ENCODE data around the gene GNAS-AS1. TPM values are rescaled to one million over a fixed set of nuclear protein-coding genes. Genes with fewer than 3 reads are reported as not detected.

GNAS-AS1 gene
- total and polyA plus RNA-seq, 2 of the 8 experiments (the other 6 are each of a cell fraction or from before 2014, with no cell fraction given) = 4.7 to 13.7 TPM

- Histone ChIP-seq H4K91ac (replicated peaks; ENCODE audit: insufficient read length, low read length) (no peak overlapping the region), H3K9me3 (ENCODE audit: insufficient read depth in 2 of 2, low read depth in 1 of 2, low read length in 1 of 2) (no peaks in the 10 kb centered on the region), H3K27me3 (replicated peaks in 1 of 4; ENCODE audit: control insufficient read depth in 3 of 4, extremely low read depth in 1 of 4, insufficient read depth in 3 of 4, low read length in 3 of 4) (no peaks in the 10 kb centered on the region), H2BK15ac (ENCODE audit: low read length) (no peak overlapping the region), H2BK20ac (ENCODE audit: low read length) (no peak overlapping the region), H3K23ac (ENCODE audit: insufficient read length) (no peak overlapping the region), H3K56ac (replicated peaks; ENCODE audit: insufficient read length, low read depth, low read length) (no peak overlapping the region), H2AFZ (ENCODE audit: low read length) (no peak overlapping the region), H3K23me2 (ENCODE audit: low read depth, low read length) (peaks cover 8% of the 10 kb centered on the region; the same call in 1 of the 2 replicates), H4K20me1 (replicated peaks in 1 of 2; ENCODE audit: control insufficient read depth in 1 of 2, insufficient read depth in 2 of 2, low read length in 2 of 2) (peaks cover 7 to 19% of the 10 kb centered on the region in 2 experiments), H2BK120ac (replicated peaks; ENCODE audit: low read depth, low read length) (no peak overlapping the region), H3K4me3 (ENCODE audit: extremely low read depth in 1 of 4, insufficient read depth in 2 of 4, low read depth in 3 of 4, low read length in 4 of 4) (no peak overlapping the region), H3K4me2 (ENCODE audit: insufficient read depth in 1 of 2, low read depth in 2 of 2, low read length in 2 of 2) (no peak overlapping the region), H3K36me3 (ENCODE audit: control insufficient read depth in 2 of 4, insufficient read depth in 4 of 4, low read length in 3 of 4) (peaks cover 2 to 34% (median 12%) of the 10 kb centered on the region in 4 experiments; a peak in 6 of 8 replicates), H3K27ac (ENCODE audit: low read depth, low read length) (no peak overlapping the region), H3K9ac (replicated peaks in 1 of 4; ENCODE audit: extremely low read depth in 1 of 4, low read depth in 3 of 4, low read length in 3 of 4) (no peak overlapping the region), H2BK12ac (ENCODE audit: low read depth, low read length) (no peak overlapping the region), H3K79me2 (ENCODE audit: control insufficient read depth in 1 of 2, insufficient read depth in 2 of 2, low read length in 2 of 2) (peaks cover 9 to 62% of the 10 kb centered on the region in 2 experiments), H4K5ac (ENCODE audit: insufficient read length, low read depth, low read length) (no peak overlapping the region), H3K4me1 (replicated peaks in 1 of 4; ENCODE audit: control insufficient read depth in 3 of 4, insufficient read depth in 4 of 4, low read length in 3 of 4) (0 out of 7 replicates have a peak, but pooled peaks cover 0 to 2% (median 0%) of the 10 kb centered on the region in 4 experiments), H2BK5ac (ENCODE audit: low read depth, low read length) (no peak overlapping the region), H3K14ac (ENCODE audit: insufficient read length) (no peak overlapping the region), H3K79me1 (ENCODE audit: low read depth, low read length) (peaks cover 6% of the 10 kb centered on the region), H3K18ac (ENCODE audit: extremely low read depth, low read length) (no peak overlapping the region), H3K4ac (replicated peaks; ENCODE audit: insufficient read length, low read depth, low read length) (no peak overlapping the region), H4K8ac (ENCODE audit: extremely low read depth, insufficient read depth, low read length) (no peak overlapping the region), H2AK5ac (ENCODE audit: low read depth, low read length) (no peak overlapping the region)
- no peak for DNase-seq (ENCODE audit: low read depth in 1 of 2, low spot score in 2 of 2)
- ChIA-PET CTCF (ENCODE audit: partially characterized antibody) (interaction anchor here (0.7 to 3.6 kb wide), 2 partner anchors 11 to 1026 kb away, joined by 4 to 18 read pairs; no protein-coding TSS in a partner anchor), POLR2A (ENCODE audit: partially characterized antibody) (interaction anchor here (1.5 to 6.2 kb wide), 6 partner anchors 8 to 175 kb away, joined by 3 to 64 read pairs (median 39); partner anchors contain the start of gene STX16)
- no peak for FAIRE-seq
- 85% methylated on average over 5 of the region's 5 CpGs; no CpG with 5 or more reads in 1 of the 2 experiments for WGBS, 2 experiments (ENCODE audit: extremely low coverage in 1 of 2, insufficient coverage in 1 of 2, insufficient read length in 1 of 2, insufficient replicate concordance in 2 of 2, low coverage in 1 of 2, low lambda C conversion rate in 2 of 2, missing lambda C conversion rate in 1 of 2)
- no peak for TF ChIP-seq BCL11A (IDR thresholded peaks at IDR 0.05; ENCODE audit: low read depth in 2 of 2, low read length in 2 of 2)
- TF ChIP-seq RAD21 (IDR thresholded peaks at IDR 0.05 in 1 of 2, conservative IDR thresholded peaks at IDR 0.05 in 1 of 2; ENCODE audit: low read depth in 2 of 2, low read length in 2 of 2) = no peak
- no peak for TF ChIP-seq EGR1 (IDR thresholded peaks at IDR 0.05; ENCODE audit: borderline replicate concordance, low read depth, low read length)
- no peak for TF ChIP-seq HDAC6 (IDR thresholded peaks at IDR 0.05; ENCODE audit: low read depth, low read length)
Observed at GRCh38 chr20:58826271-58826670, 24.4 kb downstream of the GNAS-AS1 start.
